Stomach (tissue), 9 donors: ENCODE data around the gene PRR5. TPM values are rescaled to one million over a fixed set of nuclear protein-coding genes. Genes with fewer than 3 reads are reported as not detected.
"Not testable (repeated sequence)": the region's sequence is repeated elsewhere in the genome, so short reads cannot be mapped to it uniquely, and the experiment has no call there.

Experiments
- DNase-seq, 2 donors: peaks; one replicate each; pipeline versions ENCODE4 v3.0.0 to v3.0.0-alpha.2; 2013 to 2019
- H3K27ac ChIP-seq, 5 donors: fragments of 200-600 bp in 4 of 5; sonication (generic) in 4 of 5; one replicate each; pipeline ENCODE4 v1.5.1; 2013 to 2019; ENCODE audit warnings: mild to moderate bottlenecking in 1 of 5, moderate library complexity in 1 of 5
- H3K27me3 ChIP-seq, 3 donors: fragments of 200-600 bp; sonication (generic); one replicate each; pipeline ENCODE4 v1.5.1; 2017 to 2019; ENCODE audit warnings: mixed run types in 1 of 3
- H3K36me3 ChIP-seq, 4 donors: fragments of 200-600 bp; sonication (generic); 1 replicate in 3 of 4; 2 replicates in 1 of 4; pipeline ENCODE4 v1.5.1; 2016 to 2019
- H3K4me1 ChIP-seq, 4 donors: fragments of 200-600 bp; sonication (generic); one replicate each; pipeline ENCODE4 v1.5.1; 2016 to 2019
- H3K4me3 ChIP-seq, 4 donors: fragments of 200-600 bp; sonication (generic) in 3 of 4; one replicate each; pipeline ENCODE4 v1.5.1; 2016 to 2019; ENCODE audit warnings: mild to moderate bottlenecking in 1 of 4
- H3K9me3 ChIP-seq, 4 donors: fragments of 200-600 bp; sonication (generic); one replicate each; pipeline ENCODE4 v1.5.1; 2016 to 2019
- CTCF ChIP-seq, 7 experiments: fragments of 450-650 bp in 4 of 7; fragments of 200-600 bp in 3 of 7; sonication (generic) in 3 of 7; IDR thresholded peaks; one replicate each; pipeline ENCODE4 v1.5.1; 2016 to 2019; ENCODE audit warnings: antibody characterized with exemption in 7 of 7, control low read depth in 2 of 7, mild to moderate bottlenecking in 1 of 7
- EP300 ChIP-seq: sonication (generic); formaldehyde crosslinking; IDR thresholded peaks from one replicate; pipeline ENCODE4 v1.6.1; 2017; ENCODE audit warnings: antibody characterized with exemption
- POLR2A ChIP-seq, 4 donors: fragments of 450-650 bp; IDR thresholded peaks; one replicate each; pipeline ENCODE4 v1.6.1; 2016; ENCODE audit warnings: antibody characterized with exemption in 4 of 4, control low read depth in 2 of 4, mild to moderate bottlenecking in 1 of 4, moderate library complexity in 1 of 4
- POLR2AphosphoS5 ChIP-seq, 3 donors: sonication (generic); formaldehyde crosslinking; IDR thresholded peaks; one replicate each; pipeline ENCODE4 v1.6.1; 2016; ENCODE audit warnings: antibody characterized with exemption in 3 of 3
- WGBS, 5 donors: extraction: QIAGEN DNeasy Blood & Tissue Kit in 3 of 5; methylation state at CpG; one replicate each; pipeline versions ENCODE4 v1.1.5 to v1.1.7; 2013 to 2018; 5-methylcytosine and 5-hydroxymethylcytosine counted together
- intact Hi-C: fragments of 100-400 bp; cut with DNase I; formaldehyde crosslinking; loops from one replicate; pipeline ENCODE4 v1.15.1; 2023; ENCODE audit warnings: low total_unique reads
- polyA plus RNA-seq, 3 donors: library from polyadenylated mRNA; stranded (reverse); fragments of 200-250 nt; gene quantifications; one replicate each; pipeline ENCODE4 v1.2.3, GENCODE V29; 2013
- total RNA-seq, 5 donors: library from RNA; depleted of rRNA; stranded (reverse); fragments of >200 nt; gene quantifications; one replicate each; pipeline versions ENCODE4 v1.1.0 to v1.2.3, GENCODE V29; 2014 to 2016
- donor health status: healthy with polysubstance abuse.
- donor health status: Bipolar disorder and iron deficiency.
- donor health status: healthy.

Gene PRR5
- total and polyA plus RNA-seq, 8 donors = 8.3 to 36.5 (median 17.9) TPM; not detected in 1

DNA sequence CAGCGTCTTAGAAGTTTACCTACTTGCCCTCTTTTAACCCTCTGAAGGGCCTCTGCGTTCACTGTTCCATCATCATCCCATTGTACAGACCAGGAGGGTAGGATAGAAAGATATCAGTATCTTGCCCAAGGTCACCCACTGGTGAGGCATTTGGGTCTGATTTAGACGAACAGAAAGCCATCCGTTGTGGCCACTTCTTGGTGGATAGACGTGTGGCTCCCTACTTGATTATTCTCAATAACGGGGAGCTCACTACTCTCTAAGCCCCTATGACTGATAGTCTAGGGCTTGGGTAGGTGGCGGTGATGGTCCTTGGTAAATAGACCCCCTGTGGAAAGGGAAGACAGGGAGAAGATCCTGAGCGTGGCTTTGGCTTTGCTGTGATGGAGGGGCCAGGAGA is 28.6 kb upstream of the PRR5 start:
- WGBS, 5 donors = 83 to 94% (median 86%) methylated on average over 8 of the region's 8 CpGs
- no peaks in the 10 kb centered on the region for H3K36me3 ChIP-seq
- H3K27me3 ChIP-seq = peaks cover 0 to 45% (median 18%) of the 10 kb centered on the region in 3 donors
- DNase-seq = no peak
- intact Hi-C loops = no loop called here
- H3K4me1 ChIP-seq = peaks cover 16 to 41% (median 22%) of the 10 kb centered on the region in 4 donors
- H3K9me3 ChIP-seq = no peaks in the 10 kb centered on the region
- no peak overlapping the region for H3K4me3 ChIP-seq
- H3K27ac ChIP-seq = no peak overlapping the region
- TF ChIP-seq CTCF (IDR thresholded peaks at IDR 0.05) (no peak), EP300 (no peak), POLR2AphosphoS5 (IDR thresholded peaks at IDR 0.05) (no peak), POLR2A (IDR thresholded peaks at IDR 0.05) (no peak)

GRCh38 chr22:44676066-44676440 is 26.0 kb upstream of the PRR5 start:
- intact Hi-C loops, DNase-seq: not testable (repeated sequence)

GRCh38 chr22:44676441-44677352 is 25.3 kb upstream of the PRR5 start:
- no peaks in the 10 kb centered on the region for H3K9me3 ChIP-seq
- peak; percentile 50 to 82 for DNase-seq
- H3K4me1 ChIP-seq = peaks cover 9 to 25% (median 10%) of the 10 kb centered on the region in 4 donors
- peak overlapping the region in 1 of 5 donors; percentile 59 for H3K27ac ChIP-seq
- intact Hi-C loops = no loop called here
- TF ChIP-seq POLR2A (IDR thresholded peaks at IDR 0.05) (no peak), CTCF (IDR thresholded peaks at IDR 0.05) (no peak), EP300 (no peak), POLR2AphosphoS5 (IDR thresholded peaks at IDR 0.05) (no peak)
- no peaks in the 10 kb centered on the region for H3K36me3 ChIP-seq
- H3K4me3 ChIP-seq = peak overlapping the region in 3 of 4 donors; percentile 13 to 35 (median 27)
- H3K27me3 ChIP-seq = peaks cover 0 to 16% (median 11%) of the 10 kb centered on the region in 3 donors
- WGBS, 5 donors = 16 to 45% (median 22%) methylated on average over 13 to 25 of the region's 25 CpGs

More at GRCh38 chr22:44676066-44676440, 26.0 kb upstream of the PRR5 start:
- 81 to 92% (median 87%) methylated on average over 5 to 6 of the region's 6 CpGs for WGBS, 5 donors
- H3K36me3 ChIP-seq, H3K9me3 ChIP-seq, H3K27ac ChIP-seq, H3K4me3 ChIP-seq: not testable (repeated sequence)
- Histone ChIP-seq H3K4me1 (peaks cover 9 to 27% (median 10%) of the 10 kb centered on the region in 4 donors), H3K27me3 (peaks cover 0 to 22% (median 11%) of the 10 kb centered on the region in 3 donors)

DNA sequence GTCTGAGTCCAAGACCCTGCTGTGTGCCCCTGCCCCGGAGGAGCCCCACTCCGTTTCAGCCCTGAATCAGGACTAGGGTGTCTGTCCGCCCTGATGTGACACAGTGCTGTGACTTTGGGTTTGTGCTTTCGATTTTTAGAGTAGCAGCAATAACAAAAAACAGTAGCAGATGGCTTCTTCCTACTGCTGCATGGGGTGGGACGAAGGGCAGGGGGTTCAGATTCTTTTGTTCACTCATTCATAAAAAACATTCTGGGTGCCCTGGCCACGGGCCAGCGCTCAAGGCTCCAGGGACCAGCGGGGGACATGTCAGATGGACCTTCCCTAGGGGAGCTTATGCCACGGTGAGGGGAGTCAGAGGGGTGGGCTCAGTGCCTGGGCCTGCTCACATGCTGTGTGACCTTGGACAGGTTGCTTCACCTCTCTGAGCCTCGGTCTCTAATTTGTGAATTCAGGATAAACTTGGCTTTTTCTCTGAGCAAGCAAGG is 24.6 kb upstream of the PRR5 start:
- no peak for DNase-seq
- H3K36me3 ChIP-seq = no peaks in the 10 kb centered on the region
- peaks cover 9 to 24% (median 10%) of the 10 kb centered on the region in 4 donors for H3K4me1 ChIP-seq
- WGBS, 5 donors = 53 to 64% (median 60%) methylated on average over 9 to 10 of the region's 10 CpGs
- H3K9me3 ChIP-seq = no peaks in the 10 kb centered on the region
- intact Hi-C loops = no loop called here
- H3K4me3 ChIP-seq = peak overlapping the region in 3 of 4 donors; percentile 13 to 35 (median 27)
- peaks cover 0 to 15% (median 11%) of the 10 kb centered on the region in 3 donors for H3K27me3 ChIP-seq
- TF ChIP-seq CTCF (IDR thresholded peaks at IDR 0.05) (no peak), POLR2A (IDR thresholded peaks at IDR 0.05) (no peak), POLR2AphosphoS5 (IDR thresholded peaks at IDR 0.05) (no peak)
- no peak overlapping the region for H3K27ac ChIP-seq
